ENCODE measurements around the gene NUTF2.
A peak's percentile ranks its signal among the peaks of the same experiment; 100 is the strongest.

NUTF2 gene

GRCh38 chr16:67892899-67893742 is 46.4 kb downstream of the NUTF2 start, which contains the start of gene PSKH1 (continued):
- TF ChIP-seq ZNF138 (tag by site-specific recombination; IDR thresholded peaks at IDR 0.05; ENCODE audit: borderline replicate concordance) (no peak), ZBTB26 (tag by site-specific recombination; optimal IDR thresholded peaks at IDR 0.05) (peak; percentile 30), ZNF670 (tag by site-specific recombination; IDR thresholded peaks at IDR 0.05; ENCODE audit: low read depth) (no peak), ZNF121 (tag by site-specific recombination; IDR thresholded peaks at IDR 0.05) (no peak), ZNF157 (tag by site-specific recombination; IDR thresholded peaks at IDR 0.05) (no peak), ZNF18 (tag by site-specific recombination; IDR thresholded peaks at IDR 0.05) (no peak), TRIM28 (IDR thresholded peaks at IDR 0.05; ENCODE audit: borderline replicate concordance, low read length) (no peak), ZNF692 (tag by site-specific recombination; IDR thresholded peaks at IDR 0.05) (no peak), SP3 (tag by site-specific recombination; IDR thresholded peaks at IDR 0.05) (peak; percentile 93), PRDM1 (tag by site-specific recombination; IDR thresholded peaks at IDR 0.05) (peak; percentile 94), ZSCAN4 (tag by site-specific recombination; IDR thresholded peaks at IDR 0.05) (no peak), ZBTB1 (tag by site-specific recombination; IDR thresholded peaks at IDR 0.05) (no peak), ZNF148 (tag by site-specific recombination; IDR thresholded peaks at IDR 0.05; ENCODE audit: borderline replicate concordance) (no peak), ZNF555 (tag by site-specific recombination; conservative IDR thresholded peaks at IDR 0.05) (no peak), ZNF23 (tag by site-specific recombination; IDR thresholded peaks at IDR 0.05; ENCODE audit: borderline replicate concordance) (no peak), ZSCAN23 (tag by site-specific recombination; IDR thresholded peaks at IDR 0.05) (no peak), AEBP2 (tag by site-specific recombination; IDR thresholded peaks at IDR 0.05; ENCODE audit: borderline replicate concordance) (no peak), KLF16 (tag by site-specific recombination; IDR thresholded peaks at IDR 0.05) (no peak), PBX3 (CRISPR knock-in tag; IDR thresholded peaks at IDR 0.05) (peak; percentile 78; the same call in 1 of the 2 replicates), PRDM10 (tag by site-specific recombination; IDR thresholded peaks at IDR 0.05) (peak; percentile 70), ZNF488 (tag by site-specific recombination; IDR thresholded peaks at IDR 0.05) (no peak), ZNF335 (tag by site-specific recombination; conservative IDR thresholded peaks at IDR 0.05) (peak; percentile 50; the same call in 1 of the 2 replicates)
